GM19455 (cell line): ENCODE data around the gene EPB41L4A.
"Not testable (repeated sequence)": the region's sequence is repeated elsewhere in the genome, so short reads cannot be mapped to it uniquely, and the experiment has no call there.

Experiments used
- ATAC-seq: cut with Tn5 transposase; IDR thresholded peaks from one replicate; pipeline ENCODE4 v1.9.1; 2021; ENCODE audit not compliant: unreplicated experiment

EPB41L4A gene

DNA sequence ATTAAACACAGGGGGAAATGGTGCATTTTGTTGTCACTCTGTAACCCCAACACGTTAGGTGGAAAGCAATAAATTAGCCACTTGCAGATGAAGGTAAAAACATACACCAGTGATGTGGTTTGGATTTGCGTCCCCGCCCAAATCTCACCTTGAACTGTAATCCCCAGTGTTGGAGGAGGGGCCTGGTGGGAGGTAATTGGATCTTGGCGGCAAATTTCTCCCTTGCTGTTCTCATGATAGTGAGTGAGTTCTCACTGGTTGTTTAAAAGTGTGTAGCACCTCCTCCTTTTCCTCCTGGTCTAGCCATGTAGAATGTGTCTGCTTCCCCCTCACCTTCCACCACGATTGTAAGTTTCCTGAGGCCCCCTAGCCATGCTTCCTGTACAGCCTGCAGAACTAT is 17.2 kb downstream of the EPB41L4A start:
- ATAC-seq, result no peak

GRCh38 chr5:112397690-112398089 is 21.4 kb downstream of the EPB41L4A start:
- no peak for ATAC-seq

DNA sequence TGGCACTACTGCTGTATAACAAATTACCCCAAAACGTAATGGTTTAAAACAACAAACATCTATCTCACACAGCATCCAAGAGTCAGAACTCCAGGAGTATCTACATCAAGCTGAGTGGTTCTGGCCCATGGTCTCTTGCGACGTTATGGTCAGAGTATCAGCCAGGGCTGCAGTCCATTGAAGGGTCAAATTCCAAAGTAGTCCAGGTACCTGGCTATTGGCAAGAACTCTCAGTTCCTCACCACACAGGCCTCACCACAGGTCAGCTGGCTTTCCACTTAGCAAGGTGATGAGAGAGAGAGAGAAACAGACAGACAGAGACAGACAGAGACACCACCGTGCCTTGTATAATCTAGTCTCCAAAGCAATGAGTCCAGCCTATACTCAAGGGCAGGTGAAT is 22.6 kb downstream of the EPB41L4A start:
- no peak for ATAC-seq

DNA sequence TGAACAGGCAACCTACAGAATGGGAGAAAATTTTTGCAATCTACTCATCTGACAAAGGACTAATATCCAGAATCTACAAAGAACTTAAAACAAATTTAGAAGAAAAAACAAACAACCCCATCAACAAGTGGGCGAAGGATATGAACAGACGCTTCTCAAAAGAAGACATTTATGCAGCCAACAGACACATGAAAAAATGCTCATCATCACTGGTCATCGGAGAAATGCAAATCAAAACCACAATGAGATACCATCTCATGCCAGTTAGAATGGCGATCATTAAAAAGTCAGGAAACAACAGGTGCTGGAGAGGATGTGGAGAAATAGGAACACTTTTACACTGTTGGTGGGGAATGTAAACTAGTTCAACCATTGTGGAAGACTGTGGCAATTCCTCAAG is 23.8 kb downstream of the EPB41L4A start:
- not testable (repeated sequence) for ATAC-seq

- no peak for ATAC-seq
Measured at GRCh38 chr5:112390327-112390726, 28.8 kb downstream of the EPB41L4A start.

- ATAC-seq, result no peak
Measured at GRCh38 chr5:112388739-112389138, 30.3 kb downstream of the EPB41L4A start.

DNA sequence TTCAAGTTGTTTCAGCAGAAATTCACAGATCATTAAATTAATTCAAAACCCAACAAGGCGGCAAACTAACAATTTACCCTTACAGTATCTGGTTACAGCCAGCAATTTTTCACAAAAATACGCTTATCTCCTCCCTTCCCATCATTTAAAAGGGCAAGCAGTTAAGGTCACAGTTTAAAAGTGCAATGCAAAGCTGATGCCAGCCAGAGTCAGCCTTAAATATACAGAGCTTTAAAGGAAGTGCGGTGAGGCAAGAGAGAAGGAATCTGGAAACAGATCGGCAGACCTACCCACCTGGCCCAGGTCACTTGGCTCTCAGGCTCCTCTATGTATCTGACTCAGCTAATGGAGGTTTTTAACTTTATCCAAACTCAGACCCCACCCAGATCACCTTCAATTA is 31.0 kb downstream of the EPB41L4A start:
- ATAC-seq, result no peak

DNA sequence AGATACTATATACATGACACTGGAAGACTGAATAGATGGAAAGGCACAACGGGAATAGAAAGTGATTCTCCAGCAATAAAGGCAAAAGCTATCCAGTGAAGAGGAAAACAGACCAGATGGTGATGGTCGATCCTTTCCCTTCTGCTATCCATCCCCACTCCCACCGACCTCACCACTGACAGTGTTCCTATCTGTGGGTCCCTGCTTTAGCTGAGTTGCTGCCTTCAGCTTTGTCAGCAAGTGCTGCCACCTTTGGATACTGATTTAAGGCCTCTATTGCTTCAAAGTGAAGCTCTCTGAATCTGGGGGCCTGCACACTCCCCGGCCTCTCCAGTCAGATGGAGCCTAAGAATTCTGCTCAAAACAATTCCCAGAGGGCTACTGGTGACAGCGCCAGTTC is 32.3 kb downstream of the EPB41L4A start:
- no peak for ATAC-seq

GRCh38 chr5:112385969-112386368 is 33.1 kb downstream of the EPB41L4A start:
- no peak for ATAC-seq

- ATAC-seq, result no peak
Measured at GRCh38 chr5:112385566-112385965, 33.5 kb downstream of the EPB41L4A start.

- no peak for ATAC-seq
Measured at GRCh38 chr5:112384523-112384922, 34.6 kb downstream of the EPB41L4A start.

GRCh38 chr5:112382886-112383285 is 36.2 kb downstream of the EPB41L4A start:
- no peak for ATAC-seq

- ATAC-seq, result no peak
Measured at GRCh38 chr5:112381521-112381920, 37.6 kb downstream of the EPB41L4A start.

DNA sequence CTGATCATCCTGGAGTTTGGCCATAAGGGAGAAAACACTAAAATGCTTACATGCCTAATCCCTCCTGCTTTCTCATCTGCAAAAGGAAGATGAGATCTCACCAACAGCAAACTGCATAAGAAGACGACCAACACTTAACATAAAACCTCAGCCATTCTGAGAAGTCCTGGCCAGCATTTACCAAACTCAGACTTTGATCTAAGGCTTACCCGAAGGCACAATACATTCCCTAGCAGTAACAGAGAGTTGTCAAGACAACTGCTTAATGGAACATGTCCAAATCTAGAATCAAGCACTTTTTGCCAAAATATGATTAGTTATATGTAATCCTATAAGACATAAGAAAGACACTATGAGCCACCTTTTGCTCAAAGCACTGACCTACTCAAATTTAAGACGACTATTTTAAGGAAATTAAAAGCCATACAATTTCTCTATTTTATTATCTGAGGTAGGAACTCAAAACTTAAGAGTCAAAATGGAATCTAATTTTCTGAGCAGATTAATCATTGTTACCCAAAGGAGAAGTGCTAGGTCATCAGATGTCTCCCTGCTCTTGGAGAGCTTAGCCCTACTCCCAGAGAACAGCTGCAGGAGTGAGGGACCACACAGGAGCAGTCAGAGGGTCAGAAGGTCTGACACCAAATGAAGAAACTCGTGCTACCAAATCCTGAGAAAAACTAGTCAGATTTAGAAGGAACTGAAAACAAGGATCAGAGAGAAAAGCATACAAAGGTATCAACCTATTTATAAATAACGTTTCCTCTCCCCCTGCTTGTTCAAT is 39.3 kb downstream of the EPB41L4A start:
- ATAC-seq, result no peak

- ATAC-seq, result no peak
Measured at GRCh38 chr5:112374818-112375217, 44.3 kb downstream of the EPB41L4A start.

GRCh38 chr5:112374356-112374755 is 44.7 kb downstream of the EPB41L4A start:
- no peak for ATAC-seq

DNA sequence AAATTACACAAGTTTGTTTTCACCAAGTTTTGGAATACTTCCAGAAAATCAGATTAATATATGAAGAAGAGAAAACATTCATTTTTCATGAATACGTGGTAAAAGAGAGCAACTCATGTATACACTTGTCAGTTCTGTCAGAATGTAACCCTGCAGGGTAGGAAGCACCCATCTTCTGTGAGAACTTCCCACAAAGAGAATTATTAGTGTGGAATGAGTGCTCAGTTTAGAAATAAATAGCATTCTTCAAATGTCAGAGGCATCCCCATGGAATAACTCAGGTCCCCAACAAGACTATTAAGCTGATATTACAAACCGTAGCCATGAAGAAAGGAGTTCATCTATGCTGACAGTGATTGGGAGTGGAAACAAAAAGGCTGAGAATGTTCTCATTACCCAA is 45.2 kb downstream of the EPB41L4A start:
- no peak for ATAC-seq

GRCh38 chr5:112372543-112372942 is 46.5 kb downstream of the EPB41L4A start:
- ATAC-seq, result no peak

DNA sequence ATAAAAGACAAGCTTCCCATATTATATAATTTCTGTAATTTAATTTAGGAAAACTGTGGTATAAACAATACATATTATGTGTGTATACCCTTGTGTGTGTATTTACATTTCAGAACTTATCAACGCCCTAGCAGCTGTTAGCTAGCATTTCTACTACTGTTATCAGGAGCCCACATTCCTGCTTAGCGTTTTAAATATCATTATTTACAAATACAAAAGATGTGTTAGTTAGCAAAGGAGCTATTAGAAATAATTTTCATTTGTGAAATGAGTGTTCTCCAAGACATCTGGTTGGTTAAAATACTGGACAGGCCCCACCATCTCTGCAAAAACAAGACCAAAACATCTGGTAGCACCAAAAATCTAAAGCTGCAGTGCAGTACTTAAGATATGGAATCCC is 48.0 kb downstream of the EPB41L4A start:
- ATAC-seq, result no peak

DNA sequence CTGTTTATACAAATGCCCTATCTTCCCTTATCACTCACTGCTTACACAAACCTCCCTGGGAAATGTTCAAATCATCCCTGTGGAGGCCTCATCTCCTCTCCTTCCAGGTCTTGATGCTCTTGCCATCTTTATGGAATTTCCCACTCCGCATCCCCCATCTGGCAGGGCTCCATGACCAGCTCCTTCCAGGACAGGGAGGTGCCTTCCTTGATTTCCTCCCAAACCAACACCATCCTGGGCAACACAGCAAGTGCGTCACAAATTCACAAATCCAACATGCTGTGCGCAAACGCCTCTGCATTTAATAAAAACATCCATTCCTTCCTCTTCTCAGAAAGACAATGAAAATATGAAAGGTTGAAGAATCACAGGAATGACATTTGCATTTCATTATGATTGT is 51.7 kb downstream of the EPB41L4A start:
- no peak for ATAC-seq

DNA sequence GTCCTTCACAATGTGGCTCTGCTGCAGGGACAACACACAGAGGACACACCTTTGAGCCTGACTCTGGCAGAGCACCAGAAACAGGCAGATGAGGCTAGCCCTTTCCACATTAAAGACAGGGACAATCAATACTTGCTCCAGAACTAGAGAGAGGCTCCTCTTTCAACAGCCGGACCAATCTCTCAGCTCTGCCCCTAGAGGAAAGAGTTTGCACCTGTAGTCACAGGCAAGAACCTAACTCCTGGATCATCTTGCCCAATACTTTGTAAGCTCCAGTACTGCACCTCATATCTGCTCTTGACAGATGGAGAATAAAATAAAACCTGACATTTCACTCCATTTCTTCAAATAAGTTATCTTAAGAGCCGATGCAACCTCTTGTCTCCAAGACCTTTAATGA is 52.1 kb downstream of the EPB41L4A start:
- no peak for ATAC-seq

GRCh38 chr5:112360740-112361139 is 58.3 kb downstream of the EPB41L4A start:
- ATAC-seq, result not testable (repeated sequence)
